ENCODE measurements around the gene GGT7.
"Not testable (repeated sequence)": the region's sequence is repeated elsewhere in the genome, so short reads cannot be mapped to it uniquely, and the experiment has no call there.

The GGT7 gene

GRCh38 chr20:34843421-34843820 is 29.2 kb downstream of the GGT7 start:
- no peak for DNase-seq

- DNase-seq = no peak
Observed at GRCh38 chr20:34842143-34842542, 30.5 kb downstream of the GGT7 start.

DNA sequence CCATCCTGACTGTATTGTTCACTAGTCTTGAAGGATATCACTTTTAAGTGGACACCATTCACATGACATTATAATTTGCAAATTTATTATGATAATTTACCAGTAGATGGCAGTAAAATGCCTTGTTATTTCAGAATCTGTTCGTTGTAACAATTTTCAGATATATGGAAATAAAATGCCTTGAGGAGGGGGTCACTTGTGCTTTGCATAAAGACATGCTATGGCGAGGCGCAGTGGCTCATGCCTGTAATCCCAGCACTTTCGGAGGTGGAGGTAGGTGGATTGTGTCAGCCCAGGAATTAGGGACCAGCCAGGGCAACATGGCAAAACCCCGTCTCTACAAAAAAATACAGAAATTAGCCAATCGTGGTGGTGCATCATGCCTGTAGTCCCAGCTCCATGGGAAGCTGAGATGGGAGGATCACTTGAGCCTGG is 38.2 kb downstream of the GGT7 start:
- DNase-seq = peak; percentile 11

- DNase-seq = no peak
Observed at GRCh38 chr20:34831936-34832335, 40.7 kb downstream of the GGT7 start.

DNA sequence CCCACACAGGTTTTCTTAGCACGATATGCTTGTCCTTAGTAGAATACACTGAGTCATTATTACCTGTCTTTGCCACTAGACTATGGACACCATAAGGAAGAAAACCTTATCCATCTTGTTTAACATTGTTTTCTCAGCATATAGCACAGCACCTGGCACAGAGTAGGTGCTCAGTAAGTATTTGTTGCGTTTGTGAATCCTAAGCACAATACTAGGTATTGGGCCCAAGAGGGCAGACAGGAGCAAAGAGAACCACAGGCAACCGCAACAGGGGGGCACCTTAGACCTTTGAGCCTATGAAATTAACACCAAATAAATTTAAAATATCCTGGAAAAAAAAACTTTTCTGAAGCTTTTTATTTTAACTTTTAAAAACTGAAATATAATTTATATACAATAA is 43.5 kb downstream of the GGT7 start:
- DNase-seq = no peak

GRCh38 chr20:34825530-34826362 is 46.9 kb downstream of the GGT7 start, which contains the start of gene NCOA6:
NCOA6 (minus strand) TSS chr20:34825651; CDS start chr20:34782355, 43,296 bp downstream.
- DNase-seq = peak; percentile 20

DNA sequence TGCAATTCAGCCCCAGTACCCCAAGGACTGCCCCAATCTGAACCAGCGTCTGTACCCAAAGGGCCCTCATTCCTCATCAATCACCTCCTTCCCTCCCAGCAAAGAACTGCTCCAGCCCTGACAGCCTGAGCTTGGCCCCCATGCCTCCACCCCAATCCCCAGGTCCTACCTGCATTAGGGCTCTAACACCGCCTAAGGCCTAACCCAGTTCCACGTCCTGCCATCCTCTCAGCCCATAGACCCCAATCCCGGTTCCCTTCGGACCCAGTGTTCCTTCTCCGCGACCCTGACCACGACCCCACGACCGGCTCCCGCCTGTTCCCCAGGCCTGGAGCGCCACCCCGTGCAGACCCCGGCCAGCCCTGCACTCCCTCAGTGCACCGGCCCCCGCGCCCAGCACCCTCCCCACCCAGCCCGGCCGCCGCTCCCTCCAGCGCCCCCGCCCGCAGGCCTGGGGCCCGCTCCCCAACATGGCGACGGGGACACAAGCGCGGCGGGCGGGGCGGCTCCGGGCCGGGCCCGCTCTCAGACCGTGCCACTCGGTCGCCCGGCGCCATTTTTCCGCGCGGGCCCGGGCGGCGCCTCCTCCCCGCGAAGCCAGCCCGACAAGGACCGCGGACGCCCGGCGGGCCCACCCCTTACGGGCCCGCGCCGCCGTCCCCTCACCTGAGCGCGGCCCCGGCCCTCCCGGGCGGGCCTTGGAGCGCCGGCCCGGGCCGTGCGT is 47.7 kb downstream of the GGT7 start:
- no peak for DNase-seq

- peak; percentile 49 for DNase-seq
Observed at GRCh38 chr20:34824452-34824805, 48.2 kb downstream of the GGT7 start.

DNA sequence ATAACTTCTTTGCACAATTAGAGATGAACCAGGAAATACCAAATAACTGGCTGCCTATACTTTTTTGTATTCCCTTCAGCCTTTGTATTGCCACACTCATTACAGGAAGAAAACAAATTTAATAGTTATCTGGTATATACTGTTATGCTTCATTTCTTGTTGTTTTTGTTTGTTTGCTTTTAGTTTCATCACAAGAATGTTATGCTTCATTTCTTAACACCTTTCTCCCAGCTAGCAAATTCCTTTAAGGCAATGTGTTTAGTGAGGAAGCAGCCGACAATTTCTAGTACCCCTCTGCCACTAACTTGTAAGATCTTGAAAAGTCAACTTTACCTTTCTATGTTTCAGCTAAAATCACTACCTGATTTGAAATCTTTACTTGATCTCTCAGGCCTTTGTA is 48.6 kb downstream of the GGT7 start:
- no peak for DNase-seq

GRCh38 chr20:34820805-34821578 is 51.7 kb downstream of the GGT7 start:
- DNase-seq = no peak

GRCh38 chr20:34817801-34818200 is 54.9 kb downstream of the GGT7 start:
- DNase-seq = no peak

DNA sequence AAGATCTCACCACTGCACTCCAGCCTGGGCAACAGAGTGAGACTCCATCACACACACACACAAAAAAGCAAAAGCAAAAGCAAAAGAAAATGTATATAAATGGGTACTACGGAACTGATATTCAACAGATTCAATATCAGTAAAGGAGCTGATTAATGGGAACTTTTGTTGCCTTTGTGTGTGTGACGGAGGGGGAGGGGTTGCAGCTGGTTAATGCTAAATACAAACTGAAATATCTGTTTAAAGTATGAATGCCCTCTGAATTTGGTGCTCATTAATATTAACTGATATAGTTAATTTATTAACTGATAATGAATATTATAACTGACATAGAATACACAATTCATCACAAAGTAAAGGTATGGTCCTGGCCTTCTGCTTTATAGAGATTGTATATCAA is 55.6 kb downstream of the GGT7 start:
- no peak for DNase-seq

DNA sequence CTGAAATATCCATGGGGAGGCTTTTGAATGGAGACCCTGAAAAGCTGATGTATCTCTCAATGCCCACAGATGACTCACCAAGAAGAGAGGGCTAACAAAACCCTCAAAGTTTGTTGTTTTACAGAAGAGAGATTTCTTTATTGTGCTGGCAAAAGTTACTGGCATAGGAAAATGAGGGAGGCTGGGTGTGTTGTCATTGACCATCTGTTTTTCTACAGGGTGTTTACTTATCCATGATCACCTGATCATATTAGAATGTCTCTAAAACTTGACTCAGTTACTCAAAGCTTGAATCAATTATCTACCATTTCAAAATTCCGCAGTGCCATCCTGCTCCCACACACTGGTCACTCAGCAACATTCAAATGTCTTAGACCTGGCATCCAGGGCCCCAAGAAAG is 57.0 kb downstream of the GGT7 start:
- no peak for DNase-seq

DNA sequence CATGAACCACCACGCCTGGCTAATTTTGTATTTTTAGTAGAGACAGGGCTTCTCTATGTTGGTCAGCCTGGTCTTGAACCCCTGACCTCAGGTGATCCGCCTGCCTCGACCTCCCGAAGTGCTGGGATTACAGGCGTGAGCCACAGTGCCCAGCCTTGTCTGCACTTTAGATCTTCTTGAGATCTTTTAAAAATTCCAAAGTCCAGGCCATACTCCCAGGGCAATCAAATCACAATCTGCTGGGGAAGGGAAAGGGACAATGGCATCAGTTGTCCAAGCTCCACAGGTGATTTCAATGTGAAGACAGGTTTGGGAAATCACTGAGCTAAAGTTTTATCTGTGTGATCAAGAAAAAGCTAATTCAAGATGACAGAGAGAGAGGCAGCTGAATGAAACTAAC is 64.1 kb downstream of the GGT7 start:
- no peak for DNase-seq

GRCh38 chr20:34807944-34808465 is 64.7 kb downstream of the GGT7 start:
- not testable (repeated sequence) for DNase-seq

DNA sequence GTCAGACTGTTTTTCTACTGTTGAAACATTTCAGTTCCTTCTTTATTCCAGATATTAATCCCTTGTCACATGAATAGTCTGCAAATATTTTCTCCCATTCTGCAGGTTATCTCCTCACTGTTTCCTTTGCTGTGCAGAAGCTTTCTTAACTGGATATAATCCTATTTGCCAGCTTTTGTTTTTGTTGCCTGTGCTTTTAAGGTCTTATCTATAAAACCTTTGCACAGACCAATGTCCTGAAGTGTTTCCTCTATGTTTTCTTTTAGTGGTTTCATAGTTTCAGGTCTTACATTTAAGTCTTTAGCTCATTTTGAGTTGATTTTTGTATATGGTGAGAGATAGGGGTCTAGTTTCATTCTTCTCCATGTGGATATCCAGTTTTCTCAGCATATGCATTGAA is 66.4 kb downstream of the GGT7 start:
- DNase-seq = no peak

DNA sequence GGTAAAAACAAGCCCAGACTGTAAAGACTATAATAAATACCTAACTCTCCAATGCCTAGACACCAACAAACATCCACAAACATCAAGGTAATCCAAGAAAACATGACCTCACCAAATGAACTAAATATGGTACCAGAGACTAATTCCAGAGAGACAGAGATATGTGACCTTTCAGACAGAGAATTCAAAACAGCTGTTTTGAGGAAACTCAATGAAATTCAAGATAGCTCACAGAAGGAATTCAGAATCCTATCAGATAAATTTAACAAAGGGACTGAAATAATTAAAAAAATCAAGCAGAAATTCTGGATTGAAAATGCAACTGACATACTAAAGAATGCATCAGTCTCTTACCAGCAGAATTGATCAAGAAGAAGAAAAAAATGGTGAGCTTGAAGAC is 73.8 kb downstream of the GGT7 start:
- no peak for DNase-seq

DNA sequence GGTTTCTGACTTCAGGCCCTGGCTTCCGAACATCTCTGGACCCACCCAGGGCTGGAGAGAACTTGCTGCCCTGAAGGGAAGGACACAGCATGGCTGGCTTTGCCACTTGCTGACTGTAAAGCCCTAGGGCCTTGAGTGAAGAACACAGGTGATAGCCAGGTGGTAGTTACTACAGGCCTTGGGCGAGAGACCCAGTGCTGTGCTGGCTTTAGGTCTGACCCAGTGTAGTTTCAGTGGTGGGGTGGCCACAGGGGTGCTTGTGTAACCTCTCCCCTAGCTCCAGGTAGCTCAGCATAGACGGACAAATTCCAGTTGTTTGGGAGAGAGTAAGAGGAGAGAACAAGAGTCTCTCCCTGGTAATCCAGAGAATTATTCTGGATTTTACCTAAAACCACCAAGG is 74.3 kb downstream of the GGT7 start:
- DNase-seq = no peak

DNA sequence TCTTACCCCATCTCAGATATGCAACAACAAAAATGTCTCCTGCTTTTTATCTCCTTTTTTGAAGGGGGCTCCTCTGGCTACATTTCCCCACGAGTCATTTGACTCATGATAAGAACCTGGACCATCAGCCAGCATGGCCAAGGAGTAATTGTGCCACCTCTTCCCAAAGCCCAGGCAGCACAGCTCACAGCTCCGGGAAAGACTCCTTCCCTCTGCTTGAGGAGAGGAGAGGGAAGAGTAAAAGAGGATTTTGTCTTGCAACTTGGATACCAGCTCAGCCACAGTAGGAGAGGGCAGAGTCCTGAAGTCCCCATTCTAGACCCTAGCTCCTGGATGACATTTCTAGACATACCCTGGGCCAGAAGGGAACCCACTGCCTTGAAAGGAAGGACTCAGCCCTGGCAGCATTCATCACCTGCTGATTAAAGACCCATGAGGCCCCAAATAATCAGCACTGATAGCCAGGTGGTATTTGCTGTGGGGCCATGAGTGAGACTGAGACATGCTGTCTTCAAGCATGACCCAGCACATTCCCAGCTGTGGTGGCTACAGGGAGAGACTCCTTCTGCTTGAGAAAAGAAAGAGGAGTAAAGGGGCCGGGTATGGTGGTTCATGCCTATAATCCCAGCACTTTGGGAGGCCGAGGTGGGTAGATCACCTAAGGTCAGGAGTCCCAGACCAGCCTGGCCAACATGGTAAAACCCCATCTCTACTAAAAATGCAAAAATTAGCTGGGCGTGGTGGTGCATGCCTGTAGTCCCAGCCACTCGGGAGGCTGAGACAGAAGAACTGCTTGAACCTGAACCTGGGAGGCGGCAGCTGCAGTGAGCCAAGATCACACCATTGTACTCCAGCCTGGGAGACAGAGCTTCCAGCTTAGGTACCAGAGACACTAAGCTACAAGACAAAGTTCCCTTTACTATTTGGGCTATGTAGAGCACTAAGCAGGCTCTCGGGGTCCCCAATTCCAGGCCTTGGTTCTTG is 75.4 kb downstream of the GGT7 start:
- DNase-seq = no peak
